ENCODE data around the gene BMP6.
A peak's percentile ranks its signal among the peaks of the same experiment; 100 is the strongest.

DNA sequence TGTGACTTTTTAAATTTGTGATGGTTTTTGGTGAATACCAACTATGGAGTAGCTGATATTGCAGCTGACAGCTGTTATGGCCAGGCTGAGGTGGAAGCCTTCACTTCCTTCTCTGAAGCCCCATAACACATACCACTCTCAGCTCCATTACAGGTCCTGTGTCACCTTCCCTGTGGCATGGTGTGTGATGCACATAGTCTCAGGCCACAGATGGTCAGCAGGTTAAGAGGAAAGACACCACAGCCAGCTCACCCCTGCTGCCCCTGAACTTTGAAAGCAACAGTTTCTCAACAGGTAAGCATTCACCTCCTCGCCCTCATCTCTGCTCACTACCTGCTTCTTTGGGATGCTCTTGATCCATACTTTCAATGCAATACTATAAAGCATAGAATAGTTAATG is 177.0 kb downstream of the BMP6 start:
- TF ChIP-seq, protein P1, sequence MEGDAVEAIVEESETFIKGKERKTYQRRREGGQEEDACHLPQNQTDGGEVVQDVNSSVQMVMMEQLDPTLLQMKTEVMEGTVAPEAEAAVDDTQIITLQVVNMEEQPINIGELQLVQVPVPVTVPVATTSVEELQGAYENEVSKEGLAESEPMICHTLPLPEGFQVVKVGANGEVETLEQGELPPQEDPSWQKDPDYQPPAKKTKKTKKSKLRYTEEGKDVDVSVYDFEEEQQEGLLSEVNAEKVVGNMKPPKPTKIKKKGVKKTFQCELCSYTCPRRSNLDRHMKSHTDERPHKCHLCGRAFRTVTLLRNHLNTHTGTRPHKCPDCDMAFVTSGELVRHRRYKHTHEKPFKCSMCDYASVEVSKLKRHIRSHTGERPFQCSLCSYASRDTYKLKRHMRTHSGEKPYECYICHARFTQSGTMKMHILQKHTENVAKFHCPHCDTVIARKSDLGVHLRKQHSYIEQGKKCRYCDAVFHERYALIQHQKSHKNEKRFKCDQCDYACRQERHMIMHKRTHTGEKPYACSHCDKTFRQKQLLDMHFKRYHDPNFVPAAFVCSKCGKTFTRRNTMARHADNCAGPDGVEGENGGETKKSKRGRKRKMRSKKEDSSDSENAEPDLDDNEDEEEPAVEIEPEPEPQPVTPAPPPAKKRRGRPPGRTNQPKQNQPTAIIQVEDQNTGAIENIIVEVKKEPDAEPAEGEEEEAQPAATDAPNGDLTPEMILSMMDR (IDR thresholded peaks at IDR 0.05; ENCODE audit: extremely low read depth in 1 of 2, insufficient read depth in 1 of 2, low read depth in 1 of 2, low read length in 2 of 2): no peak
- TF ChIP-seq POLR2AphosphoS5 (IDR thresholded peaks at IDR 0.05; ENCODE audit: insufficient read depth, low read depth, low read length) (peak; percentile 35), POLR2A (IDR thresholded peaks at IDR 0.05; ENCODE audit: low read depth, low read length) (no peak)

All from endothelial cell of umbilical vein (primary cell).